GM12801 (cell line): ENCODE data around the gene ZFP36L1.

Experiments used
- CTCF ChIP-seq: IDR thresholded peaks from one replicate; pipeline ENCODE4 v1.5.1; 2011; ENCODE audit warnings: control low read depth; ENCODE audit not compliant: insufficient read length; ENCODE audit errors: extremely low read depth

The ZFP36L1 gene

GRCh38 chr14:68814539-68815297, 21.9 kb upstream of the ZFP36L1 start:
- TF ChIP-seq CTCF = no peak

- no peak for TF ChIP-seq CTCF
Measured at GRCh38 chr14:68814238-68814538, 21.3 kb upstream of the ZFP36L1 start.

GRCh38 chr14:68813318-68813838, 20.5 kb upstream of the ZFP36L1 start:
- TF ChIP-seq CTCF = no peak

GRCh38 chr14:68811171-68811570, 18.3 kb upstream of the ZFP36L1 start:
- TF ChIP-seq CTCF = no peak

GRCh38 chr14:68810173-68811153, 17.6 kb upstream of the ZFP36L1 start:
- TF ChIP-seq CTCF = no peak

GRCh38 chr14:68809524-68809923, 16.7 kb upstream of the ZFP36L1 start:
- no peak for TF ChIP-seq CTCF

- TF ChIP-seq CTCF = no peak
Measured at GRCh38 chr14:68808696-68809480, 16.0 kb upstream of the ZFP36L1 start.
